ENCODE data around the gene CHM.
A peak's percentile ranks its signal among the peaks of the same experiment; 100 is the strongest.

The CHM gene, protein sequence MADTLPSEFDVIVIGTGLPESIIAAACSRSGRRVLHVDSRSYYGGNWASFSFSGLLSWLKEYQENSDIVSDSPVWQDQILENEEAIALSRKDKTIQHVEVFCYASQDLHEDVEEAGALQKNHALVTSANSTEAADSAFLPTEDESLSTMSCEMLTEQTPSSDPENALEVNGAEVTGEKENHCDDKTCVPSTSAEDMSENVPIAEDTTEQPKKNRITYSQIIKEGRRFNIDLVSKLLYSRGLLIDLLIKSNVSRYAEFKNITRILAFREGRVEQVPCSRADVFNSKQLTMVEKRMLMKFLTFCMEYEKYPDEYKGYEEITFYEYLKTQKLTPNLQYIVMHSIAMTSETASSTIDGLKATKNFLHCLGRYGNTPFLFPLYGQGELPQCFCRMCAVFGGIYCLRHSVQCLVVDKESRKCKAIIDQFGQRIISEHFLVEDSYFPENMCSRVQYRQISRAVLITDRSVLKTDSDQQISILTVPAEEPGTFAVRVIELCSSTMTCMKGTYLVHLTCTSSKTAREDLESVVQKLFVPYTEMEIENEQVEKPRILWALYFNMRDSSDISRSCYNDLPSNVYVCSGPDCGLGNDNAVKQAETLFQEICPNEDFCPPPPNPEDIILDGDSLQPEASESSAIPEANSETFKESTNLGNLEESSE

GRCh38 chrX:86047174-86047935 is at the start of gene CHM:
TSS of gene CHM (minus strand) at chrX:86047558. CDS start at chrX:86047532, 26 bp downstream.
- H3K4me3 ChIP-seq (ENCODE audit: low read depth, low read length), result peak within 1 kb of the TSS; percentile 74
- DNase-seq (ENCODE audit: low read depth), result peak; percentile 61
- TF ChIP-seq CTCF (IDR thresholded peaks at IDR 0.05; ENCODE audit: low read depth, low read length, missing control alignments), result no peak

- DNase-seq (ENCODE audit: low read depth), result no peak
- no peak for TF ChIP-seq CTCF (IDR thresholded peaks at IDR 0.05; ENCODE audit: low read depth, low read length, missing control alignments)
- H3K4me3 ChIP-seq (ENCODE audit: low read depth, low read length), result no peak overlapping the region
Observed at GRCh38 chrX:86078650-86079049, 31.3 kb upstream of the CHM start.

DNA sequence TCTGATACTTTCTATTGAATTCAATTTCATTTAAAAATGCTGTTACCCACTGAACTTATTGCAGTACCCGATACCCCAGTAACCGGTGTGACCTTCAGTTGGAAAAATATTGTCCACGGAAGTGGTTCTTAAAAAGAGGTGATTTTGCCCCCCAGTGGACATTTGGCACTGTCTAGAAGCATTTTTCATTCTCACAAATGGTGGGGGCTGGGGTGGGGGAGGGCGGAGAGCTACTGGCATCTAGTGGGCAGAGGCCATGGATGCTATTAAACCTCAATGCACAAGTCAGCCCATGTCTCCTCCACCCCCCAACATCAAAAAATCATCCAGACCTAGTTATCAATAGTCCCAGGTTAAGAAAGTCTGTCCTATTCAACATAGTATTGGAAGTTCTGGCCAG is 19.6 kb upstream of the CHM start:
- no peak overlapping the region for H3K4me3 ChIP-seq (ENCODE audit: low read depth, low read length)
- no peak for DNase-seq (ENCODE audit: low read depth)
- peak; percentile 3 for TF ChIP-seq CTCF (IDR thresholded peaks at IDR 0.05; ENCODE audit: low read depth, low read length, missing control alignments)

GRCh38 chrX:86061407-86061806 is 14.0 kb upstream of the CHM start:
- no peak for DNase-seq (ENCODE audit: low read depth)
- TF ChIP-seq CTCF (IDR thresholded peaks at IDR 0.05; ENCODE audit: low read depth, low read length, missing control alignments), result no peak

GRCh38 chrX:86051741-86052140 is 4.4 kb upstream of the CHM start:
- H3K4me3 ChIP-seq (ENCODE audit: low read depth, low read length), result no peak overlapping the region
- no peak for TF ChIP-seq CTCF (IDR thresholded peaks at IDR 0.05; ENCODE audit: low read depth, low read length, missing control alignments)
- no peak for DNase-seq (ENCODE audit: low read depth)

More at GRCh38 chrX:86061407-86061806, 14.0 kb upstream of the CHM start:
- H3K4me3 ChIP-seq (ENCODE audit: low read depth, low read length), result no peak overlapping the region

GRCh38 chrX:86047936-86048280 is 550 bp upstream of the CHM start:
- no peak for TF ChIP-seq CTCF (IDR thresholded peaks at IDR 0.05; ENCODE audit: low read depth, low read length, missing control alignments)
- no peak for DNase-seq (ENCODE audit: low read depth)

More at GRCh38 chrX:86047936-86048280, 550 bp upstream of the CHM start:
- H3K4me3 ChIP-seq (ENCODE audit: low read depth, low read length), result peak overlapping the region; percentile 74

Data from GM12864 (cell line).